ENCODE results near the gene NR1H3.
"Not testable (repeated sequence)": the region's sequence is repeated elsewhere in the genome, so short reads cannot be mapped to it uniquely, and the experiment has no call there.

NR1H3 gene

GRCh38 chr11:47257517-47258316 is at the start of gene NR1H3:
TSS of gene NR1H3 (plus strand) at chr11:47257996. CDS start at chr11:47259217, 1,221 bp downstream.
- peak in 26 of 56 donors; percentile 16 to 67 (median 43) for DNase-seq

- not testable (repeated sequence) for DNase-seq
Measured at GRCh38 chr11:47208008-47208552, 49.7 kb upstream of the NR1H3 start.

- DNase-seq = no peak
Measured at GRCh38 chr11:47208628-47209027, 49.2 kb upstream of the NR1H3 start.

GRCh38 chr11:47212938-47213337 is 44.9 kb upstream of the NR1H3 start:
- no peak for DNase-seq

- DNase-seq = peak; percentile 15 to 97 (median 89)
Measured at GRCh38 chr11:47213950-47214565, 43.7 kb upstream of the NR1H3 start.

- no peak for DNase-seq
Measured at GRCh38 chr11:47215366-47215910, 42.4 kb upstream of the NR1H3 start.

GRCh38 chr11:47216121-47216798 is 41.5 kb upstream of the NR1H3 start:
- DNase-seq = peak in 7 of 56 donors; percentile 3 to 53 (median 25)

GRCh38 chr11:47220401-47220821 is 37.4 kb upstream of the NR1H3 start:
- no peak for DNase-seq

GRCh38 chr11:47222696-47223095 is 35.1 kb upstream of the NR1H3 start:
- no peak for DNase-seq

- no peak for DNase-seq
Measured at GRCh38 chr11:47225552-47226400, 32.0 kb upstream of the NR1H3 start.

GRCh38 chr11:47229161-47229560 is 28.6 kb upstream of the NR1H3 start:
- DNase-seq = no peak

GRCh38 chr11:47233051-47233450 is 24.7 kb upstream of the NR1H3 start:
- no peak for DNase-seq

- DNase-seq = peak in 2 of 56 donors; percentile 26 to 36
Measured at GRCh38 chr11:47233989-47234668, 23.7 kb upstream of the NR1H3 start.

GRCh38 chr11:47234669-47235100 is 23.1 kb upstream of the NR1H3 start:
- DNase-seq = no peak

GRCh38 chr11:47235163-47235562 is 22.6 kb upstream of the NR1H3 start:
- no peak for DNase-seq

GRCh38 chr11:47236482-47236881 is 21.3 kb upstream of the NR1H3 start:
- peak in 2 of 56 donors; percentile 29 to 39 for DNase-seq

- no peak for DNase-seq
Measured at GRCh38 chr11:47239852-47240251, 17.9 kb upstream of the NR1H3 start.

GRCh38 chr11:47241841-47242301 is 15.9 kb upstream of the NR1H3 start:
- no peak for DNase-seq

GRCh38 chr11:47242596-47243192 is 15.1 kb upstream of the NR1H3 start:
- no peak for DNase-seq
